Measurements from ENCODE around the gene CYP3A5.
"Not testable (repeated sequence)": the region's sequence is repeated elsewhere in the genome, so short reads cannot be mapped to it uniquely, and the experiment has no call there.

The CYP3A5 gene

GRCh38 chr7:99679400-99680191, at the start of gene CYP3A5:
CYP3A5 (minus strand) TSS chr7:99679996; CDS start chr7:99679896, 100 bp downstream.
- H3K9ac ChIP-seq (ENCODE audit: low read depth in 1 of 2, low read length in 2 of 2) = peak within 1 kb of the TSS; percentile 85 to 86
- H3K9me3 ChIP-seq (ENCODE audit: control insufficient read depth in 2 of 2, low read length in 2 of 2) = no peaks in the 10 kb centered on the region
- peaks cover 18 to 21% of the 10 kb centered on the region in 2 donors for H3K36me3 ChIP-seq (ENCODE audit: control insufficient read depth in 2 of 2, insufficient read depth in 2 of 2, low read length in 2 of 2)
- H3K27ac ChIP-seq (ENCODE audit: low read depth in 2 of 2, low read length in 2 of 2) = peak within 1 kb of the TSS; percentile 92 to 97
- H3K27me3 ChIP-seq (ENCODE audit: control insufficient read depth in 2 of 2, insufficient read depth in 2 of 2, low read length in 2 of 2) = no peaks in the 10 kb centered on the region
- peak within 1 kb of the TSS; percentile 89 to 90 for H3K4me3 ChIP-seq (ENCODE audit: low read length in 2 of 2)
- peaks cover 0 to 5% of the 10 kb centered on the region in 2 donors for H3K4me1 ChIP-seq (ENCODE audit: control insufficient read depth in 2 of 2, insufficient read depth in 2 of 2, low read length in 2 of 2)

- no peak overlapping the region for H3K9ac ChIP-seq (ENCODE audit: low read depth in 1 of 2, low read length in 2 of 2)
- H3K4me1 ChIP-seq (ENCODE audit: control insufficient read depth in 2 of 2, insufficient read depth in 2 of 2, low read length in 2 of 2) = no peaks in the 10 kb centered on the region
- H3K9me3 ChIP-seq (ENCODE audit: control insufficient read depth in 2 of 2, low read length in 2 of 2) = no peaks in the 10 kb centered on the region
- no peak overlapping the region for H3K27ac ChIP-seq (ENCODE audit: low read depth in 2 of 2, low read length in 2 of 2)
- H3K4me3 ChIP-seq (ENCODE audit: low read length in 2 of 2) = no peak overlapping the region
- H3K36me3 ChIP-seq (ENCODE audit: control insufficient read depth in 2 of 2, insufficient read depth in 2 of 2, low read length in 2 of 2) = no peaks in the 10 kb centered on the region
- H3K27me3 ChIP-seq (ENCODE audit: control insufficient read depth in 2 of 2, insufficient read depth in 2 of 2, low read length in 2 of 2) = no peaks in the 10 kb centered on the region
Observed at GRCh38 chr7:99728615-99729014, 48.8 kb upstream of the CYP3A5 start.

GRCh38 chr7:99723201-99723600, 43.4 kb upstream of the CYP3A5 start:
- not testable (repeated sequence) for H3K4me1 ChIP-seq (ENCODE audit: control insufficient read depth in 2 of 2, insufficient read depth in 2 of 2, low read length in 2 of 2); H3K9me3 ChIP-seq (ENCODE audit: control insufficient read depth in 2 of 2, low read length in 2 of 2); H3K4me3 ChIP-seq (ENCODE audit: low read length in 2 of 2); H3K27me3 ChIP-seq (ENCODE audit: control insufficient read depth in 2 of 2, insufficient read depth in 2 of 2, low read length in 2 of 2); H3K27ac ChIP-seq (ENCODE audit: low read depth in 2 of 2, low read length in 2 of 2); H3K36me3 ChIP-seq (ENCODE audit: control insufficient read depth in 2 of 2, insufficient read depth in 2 of 2, low read length in 2 of 2); H3K9ac ChIP-seq (ENCODE audit: low read depth in 1 of 2, low read length in 2 of 2)

- Histone ChIP-seq H3K27me3 (ENCODE audit: control insufficient read depth in 2 of 2, insufficient read depth in 2 of 2, low read length in 2 of 2) (no peaks in the 10 kb centered on the region), H3K4me1 (ENCODE audit: control insufficient read depth in 2 of 2, insufficient read depth in 2 of 2, low read length in 2 of 2) (peaks cover 5 to 6% of the 10 kb centered on the region in 2 donors), H3K27ac (ENCODE audit: low read depth in 2 of 2, low read length in 2 of 2) (peak overlapping the region; percentile 65 to 73), H3K36me3 (ENCODE audit: control insufficient read depth in 2 of 2, insufficient read depth in 2 of 2, low read length in 2 of 2) (no peaks in the 10 kb centered on the region), H3K9ac (ENCODE audit: low read depth in 1 of 2, low read length in 2 of 2) (no peak overlapping the region), H3K9me3 (ENCODE audit: control insufficient read depth in 2 of 2, low read length in 2 of 2) (no peaks in the 10 kb centered on the region), H3K4me3 (ENCODE audit: low read length in 2 of 2) (no peak overlapping the region)
Observed at GRCh38 chr7:99720800-99721595, 41.2 kb upstream of the CYP3A5 start.

GRCh38 chr7:99719996-99720769, 40.4 kb upstream of the CYP3A5 start:
- peak overlapping the region; percentile 65 to 73 for H3K27ac ChIP-seq (ENCODE audit: low read depth in 2 of 2, low read length in 2 of 2)
- H3K36me3 ChIP-seq (ENCODE audit: control insufficient read depth in 2 of 2, insufficient read depth in 2 of 2, low read length in 2 of 2) = no peaks in the 10 kb centered on the region
- H3K9ac ChIP-seq (ENCODE audit: low read depth in 1 of 2, low read length in 2 of 2) = peak overlapping the region in 1 of 2 donors; percentile 17
- peaks cover 5 to 6% of the 10 kb centered on the region in 2 donors for H3K4me1 ChIP-seq (ENCODE audit: control insufficient read depth in 2 of 2, insufficient read depth in 2 of 2, low read length in 2 of 2)
- H3K4me3 ChIP-seq (ENCODE audit: low read length in 2 of 2) = no peak overlapping the region
- H3K9me3 ChIP-seq (ENCODE audit: control insufficient read depth in 2 of 2, low read length in 2 of 2) = no peaks in the 10 kb centered on the region
- no peaks in the 10 kb centered on the region for H3K27me3 ChIP-seq (ENCODE audit: control insufficient read depth in 2 of 2, insufficient read depth in 2 of 2, low read length in 2 of 2)

GRCh38 chr7:99713995-99714570, 34.3 kb upstream of the CYP3A5 start:
- no peaks in the 10 kb centered on the region for H3K9me3 ChIP-seq (ENCODE audit: control insufficient read depth in 2 of 2, low read length in 2 of 2)
- H3K27me3 ChIP-seq (ENCODE audit: control insufficient read depth in 2 of 2, insufficient read depth in 2 of 2, low read length in 2 of 2) = no peaks in the 10 kb centered on the region
- no peak overlapping the region for H3K4me3 ChIP-seq (ENCODE audit: low read length in 2 of 2)
- H3K27ac ChIP-seq (ENCODE audit: low read depth in 2 of 2, low read length in 2 of 2) = no peak overlapping the region
- H3K4me1 ChIP-seq (ENCODE audit: control insufficient read depth in 2 of 2, insufficient read depth in 2 of 2, low read length in 2 of 2) = no peaks in the 10 kb centered on the region
- H3K9ac ChIP-seq (ENCODE audit: low read depth in 1 of 2, low read length in 2 of 2) = no peak overlapping the region
- H3K36me3 ChIP-seq (ENCODE audit: control insufficient read depth in 2 of 2, insufficient read depth in 2 of 2, low read length in 2 of 2) = no peaks in the 10 kb centered on the region

- no peaks in the 10 kb centered on the region for H3K27me3 ChIP-seq (ENCODE audit: control insufficient read depth in 2 of 2, insufficient read depth in 2 of 2, low read length in 2 of 2)
- no peak overlapping the region for H3K9ac ChIP-seq (ENCODE audit: low read depth in 1 of 2, low read length in 2 of 2)
- H3K4me3 ChIP-seq (ENCODE audit: low read length in 2 of 2) = no peak overlapping the region
- H3K27ac ChIP-seq (ENCODE audit: low read depth in 2 of 2, low read length in 2 of 2) = no peak overlapping the region
- H3K9me3 ChIP-seq (ENCODE audit: control insufficient read depth in 2 of 2, low read length in 2 of 2) = no peaks in the 10 kb centered on the region
- no peaks in the 10 kb centered on the region for H3K36me3 ChIP-seq (ENCODE audit: control insufficient read depth in 2 of 2, insufficient read depth in 2 of 2, low read length in 2 of 2)
- no peaks in the 10 kb centered on the region for H3K4me1 ChIP-seq (ENCODE audit: control insufficient read depth in 2 of 2, insufficient read depth in 2 of 2, low read length in 2 of 2)
Observed at GRCh38 chr7:99709838-99710578, 30.2 kb upstream of the CYP3A5 start.

GRCh38 chr7:99709260-99709659, 29.5 kb upstream of the CYP3A5 start:
- no peak overlapping the region for H3K9ac ChIP-seq (ENCODE audit: low read depth in 1 of 2, low read length in 2 of 2)
- H3K27ac ChIP-seq (ENCODE audit: low read depth in 2 of 2, low read length in 2 of 2) = no peak overlapping the region
- no peaks in the 10 kb centered on the region for H3K36me3 ChIP-seq (ENCODE audit: control insufficient read depth in 2 of 2, insufficient read depth in 2 of 2, low read length in 2 of 2)
- H3K27me3 ChIP-seq (ENCODE audit: control insufficient read depth in 2 of 2, insufficient read depth in 2 of 2, low read length in 2 of 2) = no peaks in the 10 kb centered on the region
- H3K9me3 ChIP-seq (ENCODE audit: control insufficient read depth in 2 of 2, low read length in 2 of 2) = no peaks in the 10 kb centered on the region
- no peaks in the 10 kb centered on the region for H3K4me1 ChIP-seq (ENCODE audit: control insufficient read depth in 2 of 2, insufficient read depth in 2 of 2, low read length in 2 of 2)
- H3K4me3 ChIP-seq (ENCODE audit: low read length in 2 of 2) = no peak overlapping the region

GRCh38 chr7:99707096-99707495, 27.3 kb upstream of the CYP3A5 start:
- Histone ChIP-seq H3K27ac (ENCODE audit: low read depth in 2 of 2, low read length in 2 of 2) (no peak overlapping the region), H3K27me3 (ENCODE audit: control insufficient read depth in 2 of 2, insufficient read depth in 2 of 2, low read length in 2 of 2) (no peaks in the 10 kb centered on the region), H3K9ac (ENCODE audit: low read depth in 1 of 2, low read length in 2 of 2) (no peak overlapping the region), H3K4me1 (ENCODE audit: control insufficient read depth in 2 of 2, insufficient read depth in 2 of 2, low read length in 2 of 2) (no peaks in the 10 kb centered on the region), H3K9me3 (ENCODE audit: control insufficient read depth in 2 of 2, low read length in 2 of 2) (no peaks in the 10 kb centered on the region), H3K36me3 (ENCODE audit: control insufficient read depth in 2 of 2, insufficient read depth in 2 of 2, low read length in 2 of 2) (no peaks in the 10 kb centered on the region), H3K4me3 (ENCODE audit: low read length in 2 of 2) (no peak overlapping the region)

Measured in mucosa of rectum (tissue), 2 donors.